ENCODE results near the gene PARD3B.

DNA sequence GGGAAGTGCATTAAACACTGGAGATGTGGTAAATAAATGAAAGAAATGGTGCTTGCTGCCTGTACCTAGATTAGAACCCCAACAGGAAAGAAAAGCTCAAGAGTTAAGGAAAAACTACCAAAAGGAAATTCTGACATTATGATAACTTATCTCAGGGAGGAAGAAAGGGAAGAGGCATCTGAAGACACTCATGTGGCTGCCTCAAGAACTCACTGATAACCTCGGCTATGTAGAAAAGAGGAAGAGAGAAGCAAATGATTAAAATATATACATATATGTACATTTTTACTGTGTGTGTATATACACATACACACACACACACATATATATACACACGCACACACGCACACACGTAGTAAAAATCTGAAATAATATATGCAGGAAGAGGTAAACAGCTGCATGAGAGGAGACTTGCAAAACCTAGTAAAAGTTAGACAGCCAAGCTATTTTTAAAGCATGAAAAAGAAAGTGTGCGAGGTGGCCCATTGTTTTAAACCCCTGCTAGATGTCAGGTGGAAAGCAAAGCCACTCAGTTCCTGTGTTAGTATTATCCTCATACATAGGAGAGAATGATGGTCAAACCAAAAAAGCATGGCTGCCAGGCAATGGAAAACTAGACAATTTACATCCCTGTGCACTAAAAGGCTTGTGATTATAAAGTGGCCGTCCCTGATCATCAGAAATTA, 654.0 kb downstream of the PARD3B start:
- TF ChIP-seq, protein P1, sequence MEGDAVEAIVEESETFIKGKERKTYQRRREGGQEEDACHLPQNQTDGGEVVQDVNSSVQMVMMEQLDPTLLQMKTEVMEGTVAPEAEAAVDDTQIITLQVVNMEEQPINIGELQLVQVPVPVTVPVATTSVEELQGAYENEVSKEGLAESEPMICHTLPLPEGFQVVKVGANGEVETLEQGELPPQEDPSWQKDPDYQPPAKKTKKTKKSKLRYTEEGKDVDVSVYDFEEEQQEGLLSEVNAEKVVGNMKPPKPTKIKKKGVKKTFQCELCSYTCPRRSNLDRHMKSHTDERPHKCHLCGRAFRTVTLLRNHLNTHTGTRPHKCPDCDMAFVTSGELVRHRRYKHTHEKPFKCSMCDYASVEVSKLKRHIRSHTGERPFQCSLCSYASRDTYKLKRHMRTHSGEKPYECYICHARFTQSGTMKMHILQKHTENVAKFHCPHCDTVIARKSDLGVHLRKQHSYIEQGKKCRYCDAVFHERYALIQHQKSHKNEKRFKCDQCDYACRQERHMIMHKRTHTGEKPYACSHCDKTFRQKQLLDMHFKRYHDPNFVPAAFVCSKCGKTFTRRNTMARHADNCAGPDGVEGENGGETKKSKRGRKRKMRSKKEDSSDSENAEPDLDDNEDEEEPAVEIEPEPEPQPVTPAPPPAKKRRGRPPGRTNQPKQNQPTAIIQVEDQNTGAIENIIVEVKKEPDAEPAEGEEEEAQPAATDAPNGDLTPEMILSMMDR (conservative IDR thresholded peaks at IDR 0.05): no peak
- no peak for TF ChIP-seq EZH2 (IDR thresholded peaks at IDR 0.05; ENCODE audit: low read depth)

Data from PC-9 (cell line).